A172 (cell line): Measurements from ENCODE around the gene CASP5. TPM values are rescaled to one million over a fixed set of nuclear protein-coding genes. Genes with fewer than 3 reads are reported as not detected.
A peak's percentile ranks its signal among the peaks of the same experiment; 100 is the strongest.

Experiments
- DNase-seq: peaks from one replicate; pipeline ENCODE4 v3.0.0-alpha.2; 2015; ENCODE audit warnings: low spot score
- total RNA-seq: library from RNA; depleted of rRNA; stranded (reverse); fragments of >200 nt; shearing (Covaris generic); gene quantifications from 2 replicates; pipeline ENCODE4 v1.2.3, GENCODE V29; 2014; rRNA removed

CASP5 gene
- total RNA-seq, 1 experiment from 2014 or later, result not detected

- peak; percentile 53 for DNase-seq
Measured at GRCh38 chr11:104968355-104968855, 54.6 kb downstream of the CASP5 start, which contains the start of gene CASP4. Gene CASP4 (minus strand): TSS chr11:104968574. CDS start chr11:104968525, 49 bp downstream.

- DNase-seq, result peak; percentile 2
Measured at GRCh38 chr11:104967534-104968354, 55.2 kb downstream of the CASP5 start.

GRCh38 chr11:104965735-104966134 is 57.2 kb downstream of the CASP5 start:
- DNase-seq, result no peak

- DNase-seq, result no peak
Measured at GRCh38 chr11:104964247-104964646, 58.7 kb downstream of the CASP5 start.

- no peak for DNase-seq
Measured at GRCh38 chr11:104962852-104963251, 60.1 kb downstream of the CASP5 start.

GRCh38 chr11:104957280-104957679 is 65.7 kb downstream of the CASP5 start:
- DNase-seq, result no peak

- no peak for DNase-seq
Measured at GRCh38 chr11:104956528-104956927, 66.4 kb downstream of the CASP5 start.

- DNase-seq, result peak; percentile 39
Measured at GRCh38 chr11:104946907-104947306, 76.1 kb downstream of the CASP5 start.

Other genes starting within 250 kb of the CASP5 start
- not detected in 2 replicates for gene CASP12, start 124.7 kb downstream of the CASP5 start, total RNA-seq
- gene CASP4, start 54.6 kb downstream of the CASP5 start, total RNA-seq, result 64.9 and 89.0 TPM in 2 replicates
- gene CASP1, start 12.0 kb upstream of the CASP5 start, total RNA-seq, result 3.1 and 5.1 TPM in 2 replicates
- gene CARD16, start 22.2 kb upstream of the CASP5 start, total RNA-seq, result 16.1 and 26.8 TPM in 2 replicates
- gene CARD18, start 116.6 kb upstream of the CASP5 start, total RNA-seq, result not detected in 2 replicates